Activated CD4-positive, alpha-beta T cell treated with anti-CD3 and anti-CD28 coated beads, Interleukin-2, amount 50 U/mL, for 16 hours (primary cell): ENCODE data around the gene IL13.
"Not testable (repeated sequence)": the region's sequence is repeated elsewhere in the genome, so short reads cannot be mapped to it uniquely, and the experiment has no call there.

ENCODE experiments used
- DNase-seq: peaks from one replicate; pipeline ENCODE4 v3.0.0-alpha.2; 2020

IL13 gene

DNA sequence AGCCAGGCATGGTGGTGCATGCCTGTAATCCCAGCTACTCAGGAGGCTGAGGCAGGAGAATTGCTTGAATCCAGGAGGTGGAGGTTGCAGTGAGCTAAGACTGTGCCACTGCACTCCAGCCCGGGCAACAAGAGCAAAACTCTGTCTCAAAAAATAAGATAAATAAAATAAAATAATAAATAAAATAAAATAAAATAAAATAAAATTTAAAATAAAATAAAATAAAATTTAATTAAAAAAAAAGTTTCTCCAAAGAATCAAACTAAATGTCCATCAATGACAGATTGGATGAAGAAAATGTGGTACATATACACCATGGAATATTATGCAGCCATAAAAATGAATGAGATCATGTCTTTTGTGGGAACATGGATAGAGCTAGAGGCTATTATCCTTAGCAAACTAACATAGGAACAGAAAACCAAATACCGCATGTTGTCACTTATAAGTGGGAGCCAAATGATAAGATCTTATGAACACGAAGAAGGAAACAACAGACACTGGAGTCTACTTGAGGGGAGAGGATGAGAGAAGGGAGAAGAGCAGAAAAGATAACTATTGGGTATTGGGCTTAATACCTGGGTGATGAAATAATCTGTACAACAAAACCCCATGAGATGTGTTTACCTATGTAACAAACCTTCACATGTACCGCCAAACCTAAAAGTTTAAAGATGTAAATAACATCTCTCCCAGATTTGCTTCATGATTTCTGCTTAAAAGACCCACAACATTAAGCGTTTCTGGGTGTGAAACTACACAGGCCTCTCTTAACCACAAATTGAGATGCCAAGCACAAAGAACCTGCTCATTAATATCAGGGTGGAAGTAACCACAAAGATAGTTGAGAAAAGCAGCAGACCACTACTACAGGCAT, 34.0 kb downstream of the IL13 start:
- DNase-seq, result not testable (repeated sequence)

DNA sequence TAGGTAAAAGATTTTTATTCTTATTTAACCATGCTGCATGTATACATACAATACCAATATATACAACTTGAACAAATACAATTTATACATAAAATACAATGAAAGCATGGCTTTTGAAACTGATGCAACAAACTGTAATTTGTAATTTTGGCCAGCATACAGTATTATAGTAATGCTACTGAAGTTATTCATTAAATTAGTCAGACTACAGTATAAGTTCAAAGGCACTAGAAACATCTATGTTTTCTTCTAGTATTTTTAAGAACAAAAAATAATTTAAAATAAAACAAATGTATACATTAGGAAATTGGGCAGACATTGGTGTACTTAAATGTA, 34.6 kb downstream of the IL13 start:
- no peak for DNase-seq

GRCh38 chr5:132695956-132696355, 38.0 kb downstream of the IL13 start:
- DNase-seq, result no peak

DNA sequence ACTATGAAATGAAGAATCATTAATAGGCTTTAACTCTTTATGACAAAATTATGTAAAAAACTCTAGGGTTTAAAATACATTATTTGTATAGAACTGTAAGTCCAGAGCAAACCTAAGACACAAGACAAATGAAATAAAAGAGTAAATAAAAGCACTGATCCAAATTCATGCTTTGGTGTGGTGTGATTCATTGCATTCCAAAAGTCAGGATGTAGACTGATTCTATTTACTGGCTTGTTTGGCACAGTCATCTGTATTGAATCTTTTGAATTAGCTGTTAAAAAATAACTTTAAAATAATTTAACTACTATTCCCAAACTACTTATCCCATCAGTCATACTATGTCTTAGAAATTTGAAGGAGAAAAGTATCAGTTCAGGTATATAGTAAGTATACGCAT, 46.9 kb downstream of the IL13 start:
- no peak for DNase-seq

DNA sequence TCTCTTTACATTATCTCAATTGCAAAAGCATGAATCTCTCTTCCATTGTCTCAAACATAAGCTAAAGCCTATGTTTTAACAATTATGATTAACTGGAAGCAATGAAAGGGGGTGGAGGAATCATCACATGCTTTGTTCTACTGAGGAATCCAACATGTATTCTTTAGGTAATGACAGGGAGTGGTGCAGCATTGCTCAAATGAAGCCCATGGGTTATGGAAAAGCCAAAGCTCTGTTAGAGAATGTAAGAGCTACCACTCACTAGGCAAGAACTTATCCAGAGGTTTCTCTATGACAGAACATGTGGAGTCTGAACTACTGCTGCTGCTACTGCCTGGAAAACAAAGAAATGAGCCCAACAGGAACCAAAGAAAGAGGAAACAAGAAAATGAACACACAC, 50.7 kb downstream of the IL13 start:
- no peak for DNase-seq
